Body of pancreas (tissue), 4 donors: ENCODE results near the gene LRP2. TPM values are rescaled to one million over a fixed set of nuclear protein-coding genes. Genes with fewer than 3 reads are reported as not detected.

Experiments used
- ATAC-seq: fragments of 150-250 bp; one replicate; pipeline ENCODE4 v1.9.1; 2016
- DNase-seq, 4 donors: peaks; one replicate each; pipeline ENCODE4 v3.0.0-alpha.2; 2019
- H3K27ac ChIP-seq, 4 donors: fragments of 200-600 bp; sonication (generic); 1 replicate in 3 of 4; 2 replicates in 1 of 4; pipeline versions ENCODE4 v1.5.1 to v1.6.1; 2016 to 2019; ENCODE audit warnings: mild to moderate bottlenecking in 1 of 4, mixed read lengths in 1 of 4, moderate library complexity in 1 of 4
- H3K27me3 ChIP-seq, 2 donors: fragments of 200-600 bp; sonication (generic); one replicate each; pipeline ENCODE4 v1.6.0; 2016; ENCODE audit warnings: mild to moderate bottlenecking in 1 of 2
- H3K36me3 ChIP-seq, 2 donors: fragments of 200-600 bp; sonication (generic); replicated peaks in 1 of 2; 2 replicates each; pipeline ENCODE4 v1.5.1; 2016; ENCODE audit warnings: low read depth in 2 of 2; ENCODE audit not compliant: insufficient read depth in 1 of 2
- H3K4me1 ChIP-seq: fragments of 200-600 bp; sonication (generic); one replicate; pipeline ENCODE4 v1.6.0; 2016
- H3K4me3 ChIP-seq, 2 donors: fragments of 200-600 bp; sonication (generic); 1 replicate in 1 of 2; 2 replicates in 1 of 2; pipeline ENCODE4 v1.5.1; 2016 to 2019
- H3K9me3 ChIP-seq, 3 donors: fragments of 200-600 bp; sonication (generic); 1 replicate in 2 of 3; 2 replicates in 1 of 3; pipeline ENCODE4 v1.5.1; 2016
- POLR2A ChIP-seq, 3 donors: fragments of 450-650 bp; IDR thresholded peaks; one replicate each; pipeline ENCODE4 v1.6.1; 2016; ENCODE audit warnings: antibody characterized with exemption in 3 of 3, mild to moderate bottlenecking in 2 of 3
- WGBS, 2 donors: methylation state at CpG; one replicate each; pipeline ENCODE4 v1.1.5; 2017; 5-methylcytosine and 5-hydroxymethylcytosine counted together
- intact Hi-C: fragments of 100-400 bp; cut with DNase I; formaldehyde crosslinking; loops from one replicate; pipeline ENCODE4 v1.15.1; 2023
- total RNA-seq, 2 donors: library from RNA; depleted of rRNA; stranded (reverse); fragments of >200 nt; gene quantifications; one replicate each; pipeline ENCODE4 v1.1.0, GENCODE V29; 2016
- TF ChIP-seq, protein P1 (sequence below), 7 experiments: fragments of 450-650 bp in 4 of 7; fragments of 200-600 bp in 3 of 7; sonication (generic) in 3 of 7; IDR thresholded peaks; one replicate each; pipeline ENCODE4 v1.5.1; 2016 to 2019; ENCODE audit warnings: antibody characterized with exemption in 7 of 7

The LRP2 gene
- total RNA-seq, 2 donors from 2014 or later, result under 0.01 TPM; not detected in 1

DNA sequence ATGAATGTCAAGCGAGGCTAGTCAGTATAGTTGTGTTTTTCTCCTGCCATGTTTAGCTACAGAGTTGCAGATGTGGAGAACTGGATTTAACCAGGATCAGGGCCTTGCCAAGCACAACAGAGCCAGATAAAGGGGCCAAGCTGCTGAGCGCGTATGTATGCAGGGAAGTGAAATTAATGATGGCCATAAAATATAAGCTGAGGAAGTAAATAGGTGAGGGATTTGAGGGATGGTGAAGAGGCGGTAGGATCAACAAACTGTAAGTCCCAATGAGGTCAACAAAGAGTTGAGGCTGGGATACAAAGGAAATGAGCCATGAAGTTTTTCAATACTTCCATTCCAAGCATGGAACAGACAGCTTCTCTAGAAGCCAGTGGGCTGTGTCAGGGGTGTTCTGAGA, 10.6 kb downstream of the LRP2 start:
- Histone ChIP-seq H3K36me3 (no peaks in the 10 kb centered on the region), H3K27ac (no peak overlapping the region), H3K9me3 (no peaks in the 10 kb centered on the region), H3K4me1 (no peaks in the 10 kb centered on the region), H3K4me3 (no peak overlapping the region), H3K27me3 (no peaks in the 10 kb centered on the region)
- 91 to 94% methylated on average over 4 of the region's 4 CpGs for WGBS, 2 donors
- ATAC-seq (no peak), DNase-seq (no peak)
- TF ChIP-seq, protein P1, sequence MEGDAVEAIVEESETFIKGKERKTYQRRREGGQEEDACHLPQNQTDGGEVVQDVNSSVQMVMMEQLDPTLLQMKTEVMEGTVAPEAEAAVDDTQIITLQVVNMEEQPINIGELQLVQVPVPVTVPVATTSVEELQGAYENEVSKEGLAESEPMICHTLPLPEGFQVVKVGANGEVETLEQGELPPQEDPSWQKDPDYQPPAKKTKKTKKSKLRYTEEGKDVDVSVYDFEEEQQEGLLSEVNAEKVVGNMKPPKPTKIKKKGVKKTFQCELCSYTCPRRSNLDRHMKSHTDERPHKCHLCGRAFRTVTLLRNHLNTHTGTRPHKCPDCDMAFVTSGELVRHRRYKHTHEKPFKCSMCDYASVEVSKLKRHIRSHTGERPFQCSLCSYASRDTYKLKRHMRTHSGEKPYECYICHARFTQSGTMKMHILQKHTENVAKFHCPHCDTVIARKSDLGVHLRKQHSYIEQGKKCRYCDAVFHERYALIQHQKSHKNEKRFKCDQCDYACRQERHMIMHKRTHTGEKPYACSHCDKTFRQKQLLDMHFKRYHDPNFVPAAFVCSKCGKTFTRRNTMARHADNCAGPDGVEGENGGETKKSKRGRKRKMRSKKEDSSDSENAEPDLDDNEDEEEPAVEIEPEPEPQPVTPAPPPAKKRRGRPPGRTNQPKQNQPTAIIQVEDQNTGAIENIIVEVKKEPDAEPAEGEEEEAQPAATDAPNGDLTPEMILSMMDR (IDR thresholded peaks at IDR 0.05), result no peak
- no peak for TF ChIP-seq POLR2A (IDR thresholded peaks at IDR 0.05)
- intact Hi-C loops, result no loop called here

- no peak overlapping the region for H3K27ac ChIP-seq
- no peak for ATAC-seq
- H3K4me3 ChIP-seq, result no peak overlapping the region
- intact Hi-C loops, result no loop called here
- H3K4me1 ChIP-seq, result no peaks in the 10 kb centered on the region
- H3K27me3 ChIP-seq, result no peaks in the 10 kb centered on the region
- no peak for TF ChIP-seq POLR2A (IDR thresholded peaks at IDR 0.05)
- TF ChIP-seq, protein P1 (IDR thresholded peaks at IDR 0.05), result no peak
- WGBS, 2 donors, result 73 to 81% methylated on average over 2 of the region's 2 CpGs
- H3K9me3 ChIP-seq, result no peaks in the 10 kb centered on the region
- no peaks in the 10 kb centered on the region for H3K36me3 ChIP-seq
- DNase-seq, result no peak
Observed at GRCh38 chr2:169349535-169349934, 12.8 kb downstream of the LRP2 start.

GRCh38 chr2:169348321-169349024, 13.9 kb downstream of the LRP2 start:
- Histone ChIP-seq H3K4me3 (no peak overlapping the region), H3K36me3 (no peaks in the 10 kb centered on the region), H3K9me3 (no peaks in the 10 kb centered on the region), H3K27me3 (no peaks in the 10 kb centered on the region), H3K27ac (no peak overlapping the region), H3K4me1 (no peaks in the 10 kb centered on the region)
- 57 to 60% methylated on average over 6 of the region's 6 CpGs for WGBS, 2 donors
- ATAC-seq, result no peak
- intact Hi-C loops, result no loop called here
- TF ChIP-seq POLR2A (IDR thresholded peaks at IDR 0.05), result no peak
- TF ChIP-seq, protein P1 (IDR thresholded peaks at IDR 0.05), result no peak
- DNase-seq, result no peak

DNA sequence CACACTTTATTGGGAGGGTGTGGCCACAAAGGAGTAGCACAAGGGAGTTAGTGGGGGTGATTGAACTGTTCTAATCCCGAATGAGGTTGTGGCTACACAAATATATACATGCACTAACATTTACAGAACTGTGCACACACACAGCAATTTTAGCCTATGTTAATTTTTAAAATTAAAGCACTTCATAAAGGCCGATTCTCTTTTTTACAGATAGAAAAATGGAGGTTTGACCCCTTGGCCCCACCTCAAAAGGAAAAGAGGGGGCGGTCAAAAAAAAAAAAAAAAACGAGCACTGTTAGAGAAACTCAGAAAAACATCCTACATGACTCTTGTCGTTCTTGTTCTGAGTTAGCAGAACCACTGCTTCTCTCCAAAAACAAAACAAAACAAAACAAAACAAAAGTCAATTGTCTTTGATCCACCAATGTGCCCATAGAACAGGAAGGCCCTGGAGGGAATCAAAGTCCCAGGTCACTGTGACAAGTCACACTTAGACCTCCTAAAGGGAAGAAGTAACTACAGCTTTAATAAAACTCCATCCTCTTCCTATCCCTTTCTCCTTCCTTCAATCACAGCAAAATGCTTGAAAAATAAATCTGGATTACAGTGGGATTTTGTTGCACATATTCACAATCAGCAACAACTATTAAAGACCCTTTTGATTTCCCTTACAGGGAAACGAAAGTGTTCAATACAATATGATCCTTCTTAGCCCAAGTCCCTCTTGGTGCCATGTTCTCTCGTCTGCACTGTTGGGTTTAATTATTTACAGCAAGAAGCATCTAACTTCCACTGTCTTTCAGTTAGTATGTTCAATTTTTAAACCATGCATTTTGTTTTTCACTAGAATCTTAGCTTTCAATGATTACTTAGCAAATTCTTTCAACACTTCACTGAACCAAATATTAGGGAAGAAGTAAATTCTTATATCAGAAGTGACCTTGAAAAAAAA, 16.6 kb downstream of the LRP2 start:
- Histone ChIP-seq H3K27me3 (no peaks in the 10 kb centered on the region), H3K27ac (no peak overlapping the region), H3K4me3 (no peak overlapping the region), H3K36me3 (no peaks in the 10 kb centered on the region), H3K4me1 (no peaks in the 10 kb centered on the region), H3K9me3 (no peaks in the 10 kb centered on the region)
- DNase-seq, result no peak
- intact Hi-C loops, result no loop called here
- ATAC-seq, result no peak
- TF ChIP-seq, protein P1 (IDR thresholded peaks at IDR 0.05), result no peak
- TF ChIP-seq POLR2A (IDR thresholded peaks at IDR 0.05), result no peak
- WGBS, 2 donors, result 47 to 49% methylated on average over 7 of the region's 7 CpGs
